Spleen (tissue), 11 donors: ENCODE measurements around the gene RPRD1A. TPM values are rescaled to one million over a fixed set of nuclear protein-coding genes. Genes with fewer than 3 reads are reported as not detected.
"Not testable (repeated sequence)": the region's sequence is repeated elsewhere in the genome, so short reads cannot be mapped to it uniquely, and the experiment has no call there.

Source experiments
- DNase-seq: peaks from one replicate; pipeline ENCODE4 v3.0.0-alpha.2; 2020
- H3K27ac ChIP-seq, 8 donors: fragments of 200-600 bp; sonication (generic) in 7 of 8; 1 replicate in 4 of 8; 2 replicates in 4 of 8; pipeline versions ENCODE4 v1.5.0 to v1.8.0; 2016 to 2021; ENCODE audit warnings: inconsistent platforms in 4 of 8, mild to moderate bottlenecking in 4 of 8, moderate library complexity in 1 of 8
- H3K27me3 ChIP-seq, 7 donors: fragments of 200-600 bp; sonication (generic) in 6 of 7; replicated peaks in 1 of 7; 1 replicate in 4 of 7; 2 replicates in 3 of 7; pipeline versions ENCODE4 v1.5.0 to v1.8.0; 2016 to 2021; ENCODE audit warnings: inconsistent platforms in 3 of 7, mild to moderate bottlenecking in 1 of 7
- H3K36me3 ChIP-seq, 6 donors: fragments of 200-600 bp; sonication (generic) in 5 of 6; 1 replicate in 4 of 6; 2 replicates in 2 of 6; pipeline versions ENCODE4 v1.5.0 to v1.8.0; 2016 to 2021; ENCODE audit warnings: inconsistent platforms in 2 of 6
- H3K4me1 ChIP-seq, 6 donors: fragments of 200-600 bp; sonication (generic) in 5 of 6; 1 replicate in 3 of 6; 2 replicates in 3 of 6; pipeline versions ENCODE4 v1.5.0 to v1.8.0; 2016 to 2021; ENCODE audit warnings: inconsistent platforms in 3 of 6
- H3K4me3 ChIP-seq, 8 donors: fragments of 200-600 bp; sonication (generic) in 7 of 8; 1 replicate in 4 of 8; 2 replicates in 4 of 8; pipeline versions ENCODE4 v1.5.0 to v1.8.0; 2016 to 2021; ENCODE audit warnings: inconsistent platforms in 4 of 8, mild to moderate bottlenecking in 4 of 8, moderate library complexity in 2 of 8
- H3K9me3 ChIP-seq, 8 donors: fragments of 200-600 bp; sonication (generic) in 7 of 8; 1 replicate in 4 of 8; 2 replicates in 4 of 8; pipeline versions ENCODE4 v1.5.0 to v1.8.0; 2016 to 2021; ENCODE audit warnings: inconsistent platforms in 4 of 8
- POLR2A ChIP-seq, 3 donors: fragments of 450-650 bp; IDR thresholded peaks; one replicate each; pipeline ENCODE4 v1.5.1; 2017; ENCODE audit warnings: antibody characterized with exemption in 3 of 3, mild to moderate bottlenecking in 1 of 3
- POLR2AphosphoS5 ChIP-seq, 3 donors: sonication (generic); formaldehyde crosslinking; IDR thresholded peaks; one replicate each; pipeline ENCODE4 v1.5.1; 2017; ENCODE audit warnings: antibody characterized with exemption in 3 of 3
- WGBS, 5 donors: extraction: QIAGEN DNeasy Blood & Tissue Kit in 3 of 5; methylation state at CpG; one replicate each; pipeline versions ENCODE4 v1.1.5 to v1.1.7; 2013 to 2018; 5-methylcytosine and 5-hydroxymethylcytosine counted together
- intact Hi-C: fragments of 100-400 bp; cut with DNase I; formaldehyde crosslinking; loops from one replicate; pipeline ENCODE4 v1.15.0; 2023; ENCODE audit warnings: low total_unique reads
- polyA plus RNA-seq, 3 donors: library from polyadenylated mRNA; stranded (reverse); fragments of 200-250 nt; gene quantifications; one replicate each; pipeline ENCODE4 v1.2.1, GENCODE V29; 2013
- total RNA-seq, 7 donors: library from RNA; depleted of rRNA in 3 of 7; stranded (reverse); fragments of >200 nt in 3 of 7; fragmentation: NEBNext Ultra II Directional in 4 of 7; extraction: Animal tissue kit (Norgen Biotek cat#: 25700) in 4 of 7; gene quantifications; one replicate each; pipeline versions ENCODE4 v1.1.0 to v1.2.1, GENCODE V29; 2016 to 2021
- TF ChIP-seq, protein P1 (sequence below), 11 experiments: fragments of 200-600 bp in 7 of 11; fragments of 450-650 bp in 4 of 11; sonication (generic) in 4 of 11; IDR thresholded peaks in 8 of 11; conservative IDR thresholded peaks in 3 of 11; 1 replicate in 7 of 11; 2 replicates in 4 of 11; pipeline versions ENCODE4 v1.4.0 to v1.8.0; 2016 to 2021; ENCODE audit warnings: antibody characterized with exemption in 11 of 11, inconsistent platforms in 4 of 11, mild to moderate bottlenecking in 1 of 11
- donor health status: healthy with polysubstance abuse.
- donor health status: DM: no; HTN: no; CAD: no; lungs with moderate emphysema.
- donor health status: DM: no; HTN: no; CAD: no.
- donor health status: Bipolar disorder and iron deficiency.
- donor health status: healthy.
- donor health status: DM: no; HTN: no; CAD: no.
- donor health status: DM: yes; HTN: yes; CAD: no.

Gene RPRD1A
- total and polyA plus RNA-seq, 10 donors: 15.8 to 69.3 (median 47.1) TPM

DNA sequence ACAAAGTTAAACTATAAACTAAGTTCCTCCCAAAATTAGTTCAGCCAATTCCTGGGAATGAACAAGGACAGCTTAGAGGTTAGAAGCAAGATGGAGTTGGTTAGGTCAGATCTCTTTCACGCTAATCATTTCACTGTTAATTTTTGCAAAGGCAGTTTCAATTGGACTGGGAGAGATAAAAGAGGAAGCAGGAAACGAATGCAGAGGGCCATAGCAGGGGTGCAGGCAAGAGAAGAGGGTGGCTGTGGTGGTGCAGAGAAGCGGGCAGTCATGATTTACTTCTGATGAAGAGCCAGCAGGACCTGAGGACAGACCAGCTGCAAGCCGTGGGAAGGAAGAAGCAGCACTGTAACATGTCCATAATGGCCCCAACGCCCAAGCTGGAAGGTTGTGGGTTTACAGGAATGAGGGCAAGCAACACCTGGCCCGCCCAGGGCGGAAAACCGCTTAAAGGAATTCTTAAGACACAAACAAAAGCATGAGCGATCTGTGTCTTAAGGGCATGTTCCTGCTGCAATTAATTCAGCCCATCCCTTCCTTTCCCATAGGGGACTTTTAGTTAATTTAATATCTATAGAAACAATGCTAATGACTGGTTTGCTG lies 99.0 kb downstream of the RPRD1A start:
- TF ChIP-seq POLR2A (IDR thresholded peaks at IDR 0.05) (no peak), POLR2AphosphoS5 (IDR thresholded peaks at IDR 0.05) (no peak)
- TF ChIP-seq, protein P1, sequence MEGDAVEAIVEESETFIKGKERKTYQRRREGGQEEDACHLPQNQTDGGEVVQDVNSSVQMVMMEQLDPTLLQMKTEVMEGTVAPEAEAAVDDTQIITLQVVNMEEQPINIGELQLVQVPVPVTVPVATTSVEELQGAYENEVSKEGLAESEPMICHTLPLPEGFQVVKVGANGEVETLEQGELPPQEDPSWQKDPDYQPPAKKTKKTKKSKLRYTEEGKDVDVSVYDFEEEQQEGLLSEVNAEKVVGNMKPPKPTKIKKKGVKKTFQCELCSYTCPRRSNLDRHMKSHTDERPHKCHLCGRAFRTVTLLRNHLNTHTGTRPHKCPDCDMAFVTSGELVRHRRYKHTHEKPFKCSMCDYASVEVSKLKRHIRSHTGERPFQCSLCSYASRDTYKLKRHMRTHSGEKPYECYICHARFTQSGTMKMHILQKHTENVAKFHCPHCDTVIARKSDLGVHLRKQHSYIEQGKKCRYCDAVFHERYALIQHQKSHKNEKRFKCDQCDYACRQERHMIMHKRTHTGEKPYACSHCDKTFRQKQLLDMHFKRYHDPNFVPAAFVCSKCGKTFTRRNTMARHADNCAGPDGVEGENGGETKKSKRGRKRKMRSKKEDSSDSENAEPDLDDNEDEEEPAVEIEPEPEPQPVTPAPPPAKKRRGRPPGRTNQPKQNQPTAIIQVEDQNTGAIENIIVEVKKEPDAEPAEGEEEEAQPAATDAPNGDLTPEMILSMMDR (IDR thresholded peaks at IDR 0.05 in 8 of 11, conservative IDR thresholded peaks at IDR 0.05 in 3 of 11): no peak
- H3K36me3 ChIP-seq: no peaks in the 10 kb centered on the region
- 76 to 82% (median 77%) methylated on average over 9 of the region's 9 CpGs for WGBS, 5 donors
- peaks cover 5 to 42% (median 32%) of the 10 kb centered on the region in 6 donors for H3K4me1 ChIP-seq
- no peak overlapping the region for H3K4me3 ChIP-seq
- H3K9me3 ChIP-seq: no peaks in the 10 kb centered on the region
- no peaks in the 10 kb centered on the region for H3K27me3 ChIP-seq
- H3K27ac ChIP-seq: no peak overlapping the region
- intact Hi-C loops: no loop called here
- DNase-seq: no peak

DNA sequence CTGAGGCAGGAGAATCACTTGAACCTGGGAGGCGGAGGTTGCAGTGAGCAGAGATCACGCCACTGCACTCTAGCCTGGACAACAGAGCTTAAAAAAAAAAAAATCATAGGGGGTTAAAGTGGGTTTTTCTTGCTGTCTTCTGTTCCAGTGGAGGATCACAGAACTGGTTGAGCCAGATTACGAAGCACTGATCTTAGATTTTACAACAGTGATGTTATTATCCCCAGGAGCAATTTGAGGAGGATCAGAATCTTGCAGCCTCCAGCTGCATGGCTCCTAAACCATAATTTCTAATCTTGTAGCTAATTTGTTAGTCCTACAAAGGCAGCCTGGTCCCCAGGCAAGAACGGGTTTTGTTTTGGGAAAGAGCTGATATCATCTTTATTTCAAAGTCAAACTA lies 99.5 kb downstream of the RPRD1A start:
- 93 to 96% (median 94%) methylated on average over 4 of the region's 4 CpGs for WGBS, 5 donors
- DNase-seq, H3K9me3 ChIP-seq, H3K27ac ChIP-seq, H3K27me3 ChIP-seq, H3K4me3 ChIP-seq, H3K36me3 ChIP-seq, intact Hi-C loops: not testable (repeated sequence)
- H3K4me1 ChIP-seq: peaks cover 0 to 37% (median 27%) of the 10 kb centered on the region in 6 donors

DNA sequence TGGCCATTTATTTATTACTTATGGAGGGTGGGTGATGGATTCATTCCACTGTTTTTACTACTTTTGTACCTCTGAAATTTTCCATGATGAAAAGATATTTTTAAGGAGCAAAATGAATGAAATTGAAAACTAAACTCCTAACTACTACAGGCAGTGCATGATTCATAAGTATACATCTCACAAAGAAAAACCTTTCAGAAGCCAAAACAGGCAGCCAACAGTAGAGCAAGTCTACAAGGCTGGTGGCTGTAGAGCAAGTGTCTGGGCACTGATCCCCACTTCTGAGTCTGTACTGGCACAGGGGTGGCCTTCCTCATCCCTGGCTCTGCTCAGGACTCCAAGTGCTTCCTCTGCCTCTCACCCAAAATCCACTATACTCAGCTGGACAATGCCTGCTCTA lies 103.0 kb downstream of the RPRD1A start:
- no peaks in the 10 kb centered on the region for H3K36me3 ChIP-seq
- no peaks in the 10 kb centered on the region for H3K27me3 ChIP-seq
- peaks cover 0 to 8% (median 6%) of the 10 kb centered on the region in 8 donors for H3K9me3 ChIP-seq
- H3K4me3 ChIP-seq: no peak overlapping the region
- peaks cover 0 to 8% (median 0%) of the 10 kb centered on the region in 6 donors for H3K4me1 ChIP-seq
- H3K27ac ChIP-seq: no peak overlapping the region
- no peak for TF ChIP-seq POLR2AphosphoS5 (IDR thresholded peaks at IDR 0.05)
- TF ChIP-seq, protein P1 (IDR thresholded peaks at IDR 0.05 in 8 of 11, conservative IDR thresholded peaks at IDR 0.05 in 3 of 11): no peak
- TF ChIP-seq POLR2A (IDR thresholded peaks at IDR 0.05): no peak
- DNase-seq: no peak
- intact Hi-C loops: no loop called here

DNA sequence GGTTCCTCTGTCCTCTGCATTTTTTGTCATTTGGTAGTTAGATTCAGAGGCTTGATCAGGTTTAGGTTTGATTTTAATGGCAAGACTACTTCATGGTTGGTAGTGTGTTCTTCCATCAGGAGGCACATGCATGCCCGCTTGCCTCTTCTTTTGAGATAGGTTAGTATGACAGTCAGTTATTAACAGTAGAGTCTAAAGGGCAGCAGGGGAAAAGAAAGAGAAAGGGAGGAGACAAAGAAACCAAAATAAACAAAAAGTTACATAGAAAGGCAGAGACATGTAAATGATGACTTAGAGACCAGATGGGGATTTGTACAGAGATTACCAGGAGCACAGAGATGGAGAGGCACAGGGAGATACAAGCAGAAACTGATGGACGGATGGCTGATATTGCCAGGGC lies 105.0 kb downstream of the RPRD1A start:
- TF ChIP-seq POLR2A (IDR thresholded peaks at IDR 0.05) (no peak), POLR2AphosphoS5 (IDR thresholded peaks at IDR 0.05) (no peak)
- TF ChIP-seq, protein P1 (IDR thresholded peaks at IDR 0.05 in 8 of 11, conservative IDR thresholded peaks at IDR 0.05 in 3 of 11): no peak
- H3K27me3 ChIP-seq: peaks cover 0 to 12% (median 0%) of the 10 kb centered on the region in 7 donors
- H3K27ac ChIP-seq: no peak overlapping the region
- DNase-seq: no peak
- intact Hi-C loops: no loop called here
- no peaks in the 10 kb centered on the region for H3K4me1 ChIP-seq
- H3K36me3 ChIP-seq: no peaks in the 10 kb centered on the region
- H3K9me3 ChIP-seq: peaks cover 0 to 10% (median 7%) of the 10 kb centered on the region in 8 donors
- H3K4me3 ChIP-seq: no peak overlapping the region
- WGBS, 5 donors: 88 to 97% (median 89%) methylated on average over 2 of the region's 2 CpGs
